ENCODE data around the gene TTLL9. TPM values are rescaled to one million over a fixed set of nuclear protein-coding genes. Genes with fewer than 3 reads are reported as not detected.

The TTLL9 gene
- total RNA-seq, 1 experiment from 2014 or later, result 2.1 TPM

GRCh38 chr20:31936420-31936819 lies 66.0 kb downstream of the TTLL9 start:
- DNase-seq (ENCODE audit: low read depth, low spot score), result no peak

GRCh38 chr20:31937820-31938219 lies 67.4 kb downstream of the TTLL9 start:
- Histone ChIP-seq H3K4me1 (ENCODE audit: control insufficient read depth, insufficient read depth, low read length) (0 out of 2 replicates have a peak, but pooled peaks cover 3% of the 10 kb centered on the region), H3K27ac (ENCODE audit: low read length) (no peak overlapping the region), H3K27me3 (ENCODE audit: control insufficient read depth, insufficient read depth, low read length) (no peaks in the 10 kb centered on the region), H3K4me3 (ENCODE audit: low read depth in 2 of 2, low read length in 2 of 2) (no peak overlapping the region), H3K36me3 (ENCODE audit: control insufficient read depth, insufficient read depth, low read length) (no peaks in the 10 kb centered on the region), H3K9me3 (ENCODE audit: control insufficient read depth, insufficient read depth, low read depth, low read length) (no peaks in the 10 kb centered on the region)
- CTCF ChIA-PET, result interaction anchor here (0.6 to 1.3 kb wide), 4 partner anchors 14 to 93 kb away, joined by 5 to 11 read pairs (median 7); no protein-coding TSS in a partner anchor
- ATAC-seq (no peak), DNase-seq (ENCODE audit: low read depth, low spot score) (no peak)
- TF ChIP-seq, protein P1, sequence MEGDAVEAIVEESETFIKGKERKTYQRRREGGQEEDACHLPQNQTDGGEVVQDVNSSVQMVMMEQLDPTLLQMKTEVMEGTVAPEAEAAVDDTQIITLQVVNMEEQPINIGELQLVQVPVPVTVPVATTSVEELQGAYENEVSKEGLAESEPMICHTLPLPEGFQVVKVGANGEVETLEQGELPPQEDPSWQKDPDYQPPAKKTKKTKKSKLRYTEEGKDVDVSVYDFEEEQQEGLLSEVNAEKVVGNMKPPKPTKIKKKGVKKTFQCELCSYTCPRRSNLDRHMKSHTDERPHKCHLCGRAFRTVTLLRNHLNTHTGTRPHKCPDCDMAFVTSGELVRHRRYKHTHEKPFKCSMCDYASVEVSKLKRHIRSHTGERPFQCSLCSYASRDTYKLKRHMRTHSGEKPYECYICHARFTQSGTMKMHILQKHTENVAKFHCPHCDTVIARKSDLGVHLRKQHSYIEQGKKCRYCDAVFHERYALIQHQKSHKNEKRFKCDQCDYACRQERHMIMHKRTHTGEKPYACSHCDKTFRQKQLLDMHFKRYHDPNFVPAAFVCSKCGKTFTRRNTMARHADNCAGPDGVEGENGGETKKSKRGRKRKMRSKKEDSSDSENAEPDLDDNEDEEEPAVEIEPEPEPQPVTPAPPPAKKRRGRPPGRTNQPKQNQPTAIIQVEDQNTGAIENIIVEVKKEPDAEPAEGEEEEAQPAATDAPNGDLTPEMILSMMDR (IDR thresholded peaks at IDR 0.05), result no peak
- no peak for TF ChIP-seq SIN3A (IDR thresholded peaks at IDR 0.05; ENCODE audit: borderline replicate concordance, insufficient read depth, low read depth, low read length)
- no TSS peak for BruUV-seq (replicated peaks)
- intact Hi-C loops (cut with micrococcal nuclease; ENCODE audit: unreplicated experiment), result no loop called here
- in situ Hi-C loops (cut with HindIII; ENCODE audit: low pct_unique_long_range_greater_than_20kb, low sequenced_read_pairs), result no loop called here
- POLR2A ChIA-PET, result interaction anchor here (0.6 kb wide), 1 partner anchor 80 kb away, joined by 4 read pairs; no protein-coding TSS in a partner anchor

More at GRCh38 chr20:31936420-31936819, 66.0 kb downstream of the TTLL9 start:
- BruUV-seq (replicated peaks), result no TSS peak
- Histone ChIP-seq H3K36me3 (ENCODE audit: control insufficient read depth, insufficient read depth, low read length) (no peaks in the 10 kb centered on the region), H3K9me3 (ENCODE audit: control insufficient read depth, insufficient read depth, low read depth, low read length) (no peaks in the 10 kb centered on the region), H3K27ac (ENCODE audit: low read length) (no peak overlapping the region), H3K4me3 (ENCODE audit: low read depth in 2 of 2, low read length in 2 of 2) (no peak overlapping the region), H3K27me3 (ENCODE audit: control insufficient read depth, insufficient read depth, low read length) (no peaks in the 10 kb centered on the region), H3K4me1 (ENCODE audit: control insufficient read depth, insufficient read depth, low read length) (no peaks in the 10 kb centered on the region)
- TF ChIP-seq REST (IDR thresholded peaks at IDR 0.05; ENCODE audit: insufficient read depth in 1 of 2, low read depth in 2 of 2, low read length in 1 of 2), result no peak
- TF ChIP-seq SIN3A (IDR thresholded peaks at IDR 0.05; ENCODE audit: borderline replicate concordance, insufficient read depth, low read depth, low read length), result no peak
- TF ChIP-seq, protein P1 (IDR thresholded peaks at IDR 0.05), result no peak
- no peak for TF ChIP-seq TCF7L2 (IDR thresholded peaks at IDR 0.05; ENCODE audit: low read depth, low read length)
- TF ChIP-seq POLR2AphosphoS5 (IDR thresholded peaks at IDR 0.05; ENCODE audit: low read depth, low read length), result no peak
- in situ Hi-C loops (cut with HindIII; ENCODE audit: low pct_unique_long_range_greater_than_20kb, low sequenced_read_pairs) (no loop called here), intact Hi-C loops (cut with micrococcal nuclease; ENCODE audit: unreplicated experiment) (no loop called here)
- POLR2A ChIA-PET, result no interaction called here
- ATAC-seq, result no peak
- CTCF ChIA-PET, result interaction anchor here (0.7 kb wide), 1 partner anchor 90 kb away, joined by 5 read pairs; no protein-coding TSS in a partner anchor

Data from Panc1 (cell line).